ENCODE results near the gene WDR64.
"Not testable (repeated sequence)": the region's sequence is repeated elsewhere in the genome, so short reads cannot be mapped to it uniquely, and the experiment has no call there.

Gene WDR64

DNA sequence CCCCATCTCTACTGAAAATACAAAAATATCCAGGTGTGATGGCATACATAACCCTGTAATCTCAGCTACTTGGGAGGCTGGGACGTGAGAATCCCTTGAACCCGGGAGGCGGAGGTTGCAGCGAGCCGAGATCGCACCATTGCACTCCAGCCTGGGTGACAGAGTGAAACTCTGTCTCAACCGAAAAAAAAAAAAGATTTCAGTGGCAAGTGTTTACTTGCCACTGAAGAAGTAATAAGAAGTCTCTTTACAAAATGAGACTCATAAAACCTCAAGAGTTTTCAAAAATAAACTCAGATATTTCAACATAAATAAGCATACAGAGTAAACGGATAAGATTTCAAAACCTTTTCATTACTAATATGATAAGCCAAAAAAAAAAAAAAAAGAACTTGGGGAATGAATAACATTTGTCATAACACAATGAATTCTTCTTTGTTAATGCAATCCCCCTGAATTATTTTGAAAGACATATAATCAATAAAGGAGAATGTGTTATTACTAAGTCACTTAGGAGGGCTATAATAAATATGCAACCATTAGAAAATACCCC, 161.8 kb downstream of the WDR64 start:
- no peak for DNase-seq

DNA sequence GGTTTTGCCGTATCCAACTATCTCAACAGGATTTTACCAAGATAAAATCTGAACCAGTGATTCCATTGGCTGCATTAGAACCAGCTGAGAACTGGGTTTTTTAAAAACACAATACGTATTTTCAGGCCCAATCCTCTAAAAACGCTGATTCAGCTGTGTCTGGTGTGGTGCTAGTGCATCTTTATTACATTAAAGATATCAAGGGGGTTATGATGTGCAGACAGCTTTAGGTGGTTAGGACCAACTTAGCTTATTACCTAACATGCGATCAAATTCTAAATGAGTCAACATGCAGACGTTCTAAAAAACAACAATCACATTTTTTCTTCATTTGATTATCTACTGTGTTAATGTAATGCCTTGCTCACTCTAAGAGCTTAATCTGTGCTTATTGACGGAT, 163.9 kb downstream of the WDR64 start:
- no peak for DNase-seq

DNA sequence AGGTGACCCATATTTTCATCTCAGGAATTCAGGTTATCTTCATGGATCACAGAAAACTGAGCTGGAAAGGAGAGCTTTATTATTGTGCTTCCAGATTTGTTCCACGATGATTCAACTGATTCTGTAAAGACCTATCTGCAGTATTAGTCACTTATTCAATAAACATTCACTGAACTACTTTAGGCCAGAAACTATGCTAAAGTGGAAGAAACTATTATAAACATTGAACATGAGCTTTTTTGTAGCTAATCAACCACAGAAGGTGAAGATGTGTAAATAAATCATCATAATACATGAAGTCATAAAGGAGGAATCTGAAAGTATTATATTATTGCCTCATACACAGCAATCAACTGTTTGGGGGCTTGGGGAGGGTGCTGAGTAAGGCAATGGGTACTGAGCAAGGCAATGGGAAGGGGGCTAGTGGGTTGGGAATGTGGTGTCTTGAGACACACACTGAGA, 165.3 kb downstream of the WDR64 start:
- DNase-seq = no peak

DNA sequence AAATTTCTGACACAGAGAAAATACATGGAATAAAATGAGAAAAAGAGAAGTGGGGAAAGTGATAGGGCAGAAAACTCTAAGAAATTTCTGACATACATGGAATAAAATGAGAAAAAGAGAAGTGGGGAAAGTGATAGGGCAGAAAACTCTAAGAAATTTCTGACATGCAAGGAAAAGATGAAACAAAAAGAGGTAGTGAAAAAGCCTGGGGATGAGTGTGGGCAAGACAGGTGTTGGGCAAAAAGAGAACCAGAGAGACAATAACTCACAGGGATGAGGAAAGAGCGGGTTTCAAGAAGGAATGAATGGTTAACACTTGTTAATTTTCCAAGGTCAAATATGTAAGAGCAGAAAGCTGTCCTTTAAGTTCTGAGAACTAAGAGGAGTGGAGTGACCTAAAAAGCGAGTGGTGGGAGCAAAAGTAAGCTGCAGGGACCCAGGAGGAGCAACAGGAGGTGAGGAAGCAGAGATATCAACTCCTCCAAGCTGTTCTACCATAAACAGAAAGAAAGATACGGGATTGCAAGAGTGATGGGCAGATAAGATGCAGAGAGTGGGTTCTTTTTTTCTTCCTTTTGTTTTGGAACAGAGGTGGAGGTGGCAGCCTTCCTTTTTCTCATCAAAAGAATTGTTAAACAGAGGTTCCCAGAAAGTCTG, 166.0 kb downstream of the WDR64 start:
- no peak for DNase-seq

DNA sequence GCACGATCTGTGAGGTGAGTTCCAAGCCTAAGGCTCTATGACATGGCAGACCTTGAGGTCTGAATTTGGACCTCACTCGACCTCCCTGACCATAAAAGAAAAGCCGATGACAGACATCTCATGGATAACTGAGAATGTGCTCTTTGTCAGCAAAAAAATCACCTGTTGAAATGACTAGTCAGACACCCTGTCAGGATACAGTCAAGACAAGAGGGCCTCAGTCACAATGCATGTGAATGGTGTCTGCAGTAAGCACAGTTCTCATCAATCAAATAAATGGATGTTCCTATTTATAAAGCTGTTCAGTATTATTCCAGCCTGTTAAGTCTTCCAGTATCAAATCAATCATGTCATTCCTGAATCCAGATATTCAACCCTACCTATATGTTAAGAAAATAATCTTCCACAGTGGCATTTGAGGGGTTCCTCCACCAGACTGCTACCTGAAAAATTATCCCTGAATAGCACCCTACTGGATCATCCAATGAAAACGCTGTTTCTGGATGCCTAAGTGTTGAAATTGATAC, 167.3 kb downstream of the WDR64 start:
- no peak for DNase-seq

DNA sequence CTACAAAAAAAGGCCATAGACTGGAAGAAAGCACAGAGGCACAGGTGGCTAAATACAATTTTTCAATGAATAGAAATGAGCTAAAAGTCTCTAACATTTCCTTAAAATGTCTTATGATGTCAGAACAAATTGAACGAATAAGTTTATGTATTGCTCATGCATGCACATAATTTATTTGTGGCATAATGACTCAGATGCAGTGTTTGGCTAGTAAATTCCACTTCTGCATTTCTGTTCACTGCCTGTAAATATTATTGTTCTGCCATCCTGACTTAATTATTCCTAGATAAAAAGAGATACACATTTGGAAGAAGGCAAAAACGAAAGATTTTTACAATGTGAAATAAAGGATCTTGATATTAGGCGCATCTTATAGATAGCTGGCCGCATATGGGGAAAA, 169.3 kb downstream of the WDR64 start:
- no peak for DNase-seq

DNA sequence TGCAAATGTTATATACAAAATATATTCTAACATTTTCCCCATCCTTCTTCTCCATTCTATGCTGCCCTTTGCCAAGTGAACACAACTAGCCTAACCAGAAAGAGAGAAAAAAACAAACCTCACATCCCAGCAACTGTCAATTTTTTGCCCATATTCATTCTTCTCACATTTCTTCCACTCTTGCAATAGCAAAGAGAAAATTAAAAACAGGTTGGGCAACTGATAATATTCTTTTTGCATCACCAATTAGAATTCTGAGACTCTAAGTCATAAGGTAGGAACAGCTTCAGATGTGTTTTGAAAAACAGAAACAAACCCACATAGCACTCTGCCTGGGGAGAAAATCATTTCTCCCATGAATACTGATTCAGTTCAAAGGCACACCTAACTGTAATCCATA, 170.8 kb downstream of the WDR64 start:
- no peak for DNase-seq

DNA sequence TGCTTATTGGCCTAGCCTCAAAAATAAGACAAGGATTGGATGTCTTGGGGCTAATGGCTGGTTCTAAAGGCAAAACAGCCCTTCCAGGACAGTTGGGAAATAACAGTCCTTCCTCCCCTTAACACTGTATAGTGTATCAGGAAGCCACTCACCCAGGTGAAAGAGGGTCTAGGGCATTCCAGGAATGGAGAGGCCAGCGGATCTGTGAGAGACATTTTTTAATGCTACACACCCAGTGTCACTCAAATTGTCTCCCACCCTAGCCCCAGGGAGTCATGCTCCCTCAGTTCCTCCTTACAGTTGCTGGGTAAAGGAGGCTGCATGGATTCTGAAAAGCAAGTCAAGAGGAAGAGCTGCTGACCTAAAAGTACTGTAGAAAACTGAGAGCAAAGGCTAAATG, 171.8 kb downstream of the WDR64 start:
- DNase-seq = no peak

DNA sequence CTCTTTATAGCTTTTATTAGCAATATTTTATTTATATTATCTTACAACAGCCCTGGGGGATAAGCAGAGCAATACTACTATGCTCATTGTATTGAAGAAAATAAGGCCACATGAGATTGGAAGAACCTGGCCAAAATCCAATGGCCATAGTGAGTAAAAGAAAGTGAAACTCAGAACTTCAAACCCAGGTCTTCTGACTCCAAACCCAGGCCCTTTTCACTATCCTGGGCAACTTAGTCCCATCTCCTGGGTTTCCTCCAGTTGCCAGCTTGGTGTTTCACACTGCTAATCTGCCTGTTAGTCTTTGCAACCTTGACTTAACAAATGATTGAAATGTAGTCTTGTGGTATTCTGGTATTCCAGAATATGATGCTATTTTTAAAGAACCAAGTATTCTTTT, 173.5 kb downstream of the WDR64 start:
- no peak for DNase-seq

DNA sequence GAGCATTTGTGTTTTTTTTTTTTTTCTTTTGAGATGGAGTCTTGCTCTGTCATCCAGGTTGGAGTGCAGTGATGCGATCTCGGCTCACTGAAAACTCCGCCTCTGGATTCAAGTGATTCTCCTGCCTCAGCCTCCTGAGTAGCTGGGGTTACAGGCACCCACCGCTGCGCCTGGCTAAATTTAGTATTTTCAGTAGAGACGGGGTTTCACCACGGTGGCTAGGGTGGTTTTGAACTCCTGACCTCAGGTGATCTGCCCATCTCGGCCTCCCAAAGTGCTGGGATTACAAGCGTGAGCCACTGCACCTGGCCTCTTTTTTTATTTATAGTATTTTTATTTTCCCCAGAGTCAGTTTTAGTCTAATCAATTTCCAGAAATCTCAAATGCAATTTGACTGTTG, 174.5 kb downstream of the WDR64 start:
- not testable (repeated sequence) for DNase-seq

DNA sequence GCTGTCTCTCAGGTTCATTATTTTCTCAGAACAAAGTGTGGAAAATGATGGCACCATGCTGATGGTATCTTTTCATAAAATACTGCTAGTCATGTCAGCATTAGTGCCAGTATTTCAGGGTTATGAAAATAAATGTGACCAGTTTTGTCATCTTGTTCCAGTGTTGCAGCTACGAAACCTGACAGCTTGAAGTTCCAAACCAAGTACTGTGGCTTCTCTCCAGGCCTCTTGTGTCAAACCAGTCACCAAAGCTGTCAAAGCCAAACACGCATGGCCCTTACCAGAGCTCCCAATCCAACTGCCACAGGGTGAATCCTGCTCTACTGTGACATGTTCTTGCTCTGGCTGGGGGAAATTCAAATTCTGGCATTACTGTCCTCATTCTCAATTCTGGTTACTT, 175.2 kb downstream of the WDR64 start:
- DNase-seq = no peak

DNA sequence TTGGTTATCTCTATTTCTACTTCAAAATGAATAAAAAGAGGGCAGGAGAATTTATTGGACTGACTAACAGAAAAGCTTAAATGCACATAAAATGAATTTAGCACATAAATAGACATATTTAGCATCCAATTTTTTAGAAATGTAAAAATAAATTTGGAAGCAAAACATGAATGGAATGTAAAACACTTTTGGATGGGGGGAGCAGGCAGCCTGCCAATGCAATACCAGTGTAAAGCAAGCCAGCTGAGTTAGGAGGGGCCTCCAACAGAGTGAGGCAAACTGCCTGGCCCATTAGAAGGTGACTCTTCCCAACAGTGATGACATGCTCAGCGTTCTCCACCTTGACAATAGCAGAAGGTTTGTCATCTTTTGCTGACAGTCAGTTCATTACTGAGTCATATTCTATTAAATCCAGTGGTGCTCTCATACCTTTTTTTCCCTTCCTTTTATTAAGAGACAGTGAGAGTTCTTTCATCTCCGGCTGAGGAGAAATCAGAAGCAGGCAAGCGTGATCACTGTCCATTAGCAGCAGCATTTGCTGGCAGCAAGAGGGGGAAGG, 176.5 kb downstream of the WDR64 start:
- no peak for DNase-seq

DNA sequence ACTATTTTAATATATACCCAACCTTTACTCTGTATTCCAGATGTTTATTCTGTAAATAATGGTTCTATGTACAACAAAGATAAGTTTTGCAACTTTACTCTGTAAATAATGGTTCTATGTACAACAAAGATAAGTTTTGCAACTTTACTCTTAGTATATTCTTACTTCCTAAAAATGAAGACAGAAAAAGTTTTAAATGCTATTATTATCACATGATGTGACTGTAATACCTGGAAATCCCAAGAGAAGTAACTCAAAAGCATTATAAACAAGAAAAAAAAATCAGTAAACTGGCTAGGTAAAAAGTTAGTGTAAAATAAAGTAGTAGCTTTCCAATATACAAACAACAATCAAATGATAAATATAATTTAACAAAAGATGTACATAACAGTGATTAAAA, 177.4 kb downstream of the WDR64 start:
- no peak for DNase-seq

DNA sequence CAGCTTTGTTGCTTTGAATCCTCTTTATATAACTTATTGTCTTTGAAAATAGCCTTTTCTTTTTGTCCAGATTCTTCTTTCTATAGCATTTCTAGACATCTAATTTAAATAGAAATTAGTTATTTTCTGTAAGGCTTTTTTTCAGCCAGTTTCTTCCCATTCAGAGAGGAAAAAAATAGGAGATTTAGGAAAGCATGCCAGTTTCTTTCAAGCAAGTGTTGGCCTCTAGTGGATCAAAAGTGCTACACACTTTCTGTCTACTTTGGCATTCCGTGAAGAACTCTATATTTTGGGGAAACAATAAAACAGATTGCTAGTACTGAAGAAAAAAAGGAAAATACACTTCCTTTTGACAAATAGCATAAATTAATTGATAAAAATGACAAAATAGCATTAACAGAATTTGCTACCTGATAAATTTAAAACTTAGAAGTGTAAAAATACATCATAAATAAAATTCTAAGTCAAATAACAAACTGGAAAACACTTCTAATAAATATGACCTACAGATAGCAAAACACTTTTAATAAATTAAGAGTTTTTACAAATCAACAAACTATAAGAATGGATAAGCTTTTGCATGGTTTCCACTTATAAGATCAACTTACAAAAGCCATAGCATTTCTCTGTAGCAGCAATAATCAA, 182.8 kb downstream of the WDR64 start:
- DNase-seq = no peak

DNA sequence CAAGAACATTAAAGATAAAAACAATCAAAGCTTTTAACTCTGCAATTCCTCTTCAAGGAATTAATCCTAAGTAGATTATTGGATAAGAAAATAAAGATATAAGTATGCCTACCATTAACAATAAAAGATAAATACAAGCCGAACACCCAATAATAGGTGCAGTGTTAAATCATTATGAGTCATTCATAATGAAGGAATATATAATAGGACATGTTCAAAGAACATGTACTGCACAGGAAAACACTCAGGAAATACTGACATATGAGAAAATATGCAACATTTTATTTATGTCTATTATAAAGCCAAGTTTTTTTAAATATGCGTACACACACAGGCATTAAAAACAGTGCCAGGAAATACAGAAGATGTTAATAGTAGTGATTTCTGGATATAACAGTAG, 184.9 kb downstream of the WDR64 start:
- DNase-seq = no peak

DNA sequence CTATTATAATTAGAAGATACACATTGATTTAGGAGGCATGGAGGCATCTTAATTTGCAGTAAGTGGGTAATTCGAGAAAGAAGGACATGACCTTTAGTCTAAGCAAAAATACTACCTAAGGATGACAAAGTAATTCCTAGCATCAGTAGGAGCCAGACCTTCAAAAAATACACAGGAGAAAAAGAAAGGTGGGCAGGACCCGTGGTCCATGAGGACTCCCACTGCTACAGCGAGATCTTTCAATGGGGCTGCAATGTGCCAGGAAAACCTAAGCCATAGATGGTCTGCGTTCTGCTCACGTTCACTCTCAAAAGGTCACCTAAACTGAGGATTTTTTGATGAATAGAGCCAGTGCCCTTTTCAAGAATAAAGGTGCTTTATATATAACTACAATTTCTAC, 185.3 kb downstream of the WDR64 start:
- no peak for DNase-seq

DNA sequence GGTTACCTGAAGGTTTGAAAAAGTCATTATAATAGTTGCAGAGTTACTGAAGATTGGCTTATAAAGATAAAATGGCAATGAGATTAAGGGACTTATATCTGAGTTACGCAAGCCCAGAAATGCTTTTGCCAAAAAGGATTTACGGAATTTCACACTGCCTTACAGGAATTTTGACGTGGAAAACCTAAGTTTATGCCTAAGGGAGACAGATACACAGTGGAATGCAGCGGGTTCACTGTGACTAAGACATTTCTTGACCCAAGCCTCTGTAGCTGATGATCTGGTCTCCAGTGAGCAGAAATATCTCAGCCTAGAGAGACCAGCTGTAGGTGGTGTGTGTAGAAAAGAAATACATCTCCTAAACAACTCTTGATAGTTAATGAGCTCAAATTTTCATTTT, 185.8 kb downstream of the WDR64 start:
- no peak for DNase-seq

DNA sequence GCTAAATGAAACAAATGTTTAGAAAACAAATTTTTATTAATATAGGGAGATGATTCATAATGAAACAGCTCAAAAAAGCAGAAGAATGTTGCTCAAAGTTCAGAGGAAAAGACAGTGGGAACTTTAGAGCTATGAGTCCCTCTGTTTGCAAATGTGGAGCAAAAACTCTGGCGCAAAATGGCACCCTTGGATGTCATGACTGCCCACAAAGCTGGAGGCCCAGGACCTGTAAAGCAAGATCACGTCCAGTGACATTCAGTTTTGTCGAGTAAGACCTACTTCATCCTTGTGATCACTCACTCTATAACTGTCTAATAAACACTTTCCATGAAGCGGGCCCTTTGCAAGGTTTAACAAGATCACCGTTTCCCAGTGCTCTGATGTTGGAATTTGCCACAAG, 186.8 kb downstream of the WDR64 start:
- no peak for DNase-seq

DNA sequence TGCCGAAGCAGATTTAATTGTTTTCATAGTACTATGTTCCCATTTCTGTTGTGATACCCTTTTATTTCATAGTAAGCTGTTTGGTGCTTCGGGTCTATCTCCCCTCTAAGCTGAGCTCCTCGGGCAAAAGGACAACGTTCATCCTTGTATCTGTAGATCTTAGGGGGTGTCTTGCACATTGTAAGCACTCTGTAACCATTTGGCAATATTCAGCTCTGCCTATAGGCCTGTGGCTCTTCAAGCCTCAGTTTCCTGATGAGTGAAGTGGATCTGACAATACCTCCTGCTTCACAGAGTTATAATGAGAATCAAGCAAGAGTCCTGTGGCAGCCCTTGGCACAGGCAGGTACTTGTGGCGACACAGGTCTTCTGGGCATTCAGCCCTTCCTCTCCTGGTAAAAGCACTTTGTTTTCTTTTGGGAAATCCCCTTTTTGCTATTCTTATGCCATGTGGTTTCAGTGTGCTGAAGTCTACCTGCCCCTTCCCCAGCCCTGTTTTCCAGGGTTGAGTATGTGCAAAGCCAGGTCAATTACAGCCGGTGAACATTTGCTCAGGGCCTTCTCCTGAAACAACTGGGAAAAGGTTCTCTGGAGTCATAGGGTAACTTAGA, 187.4 kb downstream of the WDR64 start:
- DNase-seq = no peak

DNA sequence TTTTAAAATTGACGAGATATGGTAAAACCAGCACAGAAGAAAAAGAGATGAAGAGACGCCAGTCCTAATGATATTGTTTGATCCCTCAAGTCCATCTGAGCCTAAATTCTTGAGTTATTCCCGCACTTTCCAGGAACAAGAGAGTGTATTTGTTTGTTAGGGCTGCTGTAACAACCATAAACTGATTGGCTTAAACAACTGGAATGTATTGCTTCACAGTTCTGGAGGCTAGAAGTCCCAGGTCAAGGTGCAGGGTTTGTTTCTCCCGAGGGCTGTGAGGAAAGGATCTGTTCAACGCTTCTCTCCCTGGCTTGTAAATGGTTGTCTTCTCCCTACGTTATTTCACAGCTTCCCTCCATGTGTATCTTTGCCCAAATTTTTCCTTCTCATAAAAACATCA, 188.1 kb downstream of the WDR64 start:
- DNase-seq = no peak

DNA sequence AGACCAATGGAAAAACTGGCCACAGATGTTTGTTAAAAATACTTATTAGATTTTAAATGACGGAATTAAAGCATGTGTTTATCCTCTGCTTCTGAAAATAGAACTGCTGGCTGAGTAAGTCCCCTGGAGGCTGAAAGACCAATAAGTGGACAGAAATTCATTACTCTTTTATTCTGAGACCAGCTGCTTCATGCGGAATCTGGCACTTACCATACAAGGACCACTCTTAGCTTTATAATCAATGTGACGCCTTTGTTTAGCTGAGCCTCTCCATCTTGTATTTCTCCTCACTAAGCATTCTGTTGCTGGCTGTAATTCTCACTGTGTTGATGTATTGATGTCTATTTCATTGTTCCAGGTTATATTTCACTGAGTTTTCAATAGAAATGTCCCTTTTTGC, 189.6 kb downstream of the WDR64 start:
- no peak for DNase-seq

DNA sequence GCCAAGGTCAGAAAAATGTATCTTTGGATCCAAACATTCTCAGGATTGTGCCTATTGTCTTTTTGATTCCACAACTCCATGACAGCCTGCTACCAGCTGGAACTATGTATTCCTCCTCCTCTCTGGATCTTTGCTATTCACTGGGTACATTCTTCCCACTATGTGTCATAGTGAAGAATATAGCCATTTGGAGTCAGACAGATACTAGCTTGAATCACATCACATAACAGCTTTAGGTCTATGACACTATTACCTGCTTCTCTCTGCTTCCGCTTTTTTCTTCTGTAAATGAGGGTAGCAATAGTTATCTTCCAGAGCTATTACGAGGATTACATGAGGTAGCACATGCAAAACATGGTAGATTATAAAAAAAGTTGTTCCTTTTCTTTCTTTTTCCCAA, 190.5 kb downstream of the WDR64 start:
- DNase-seq = no peak

DNA sequence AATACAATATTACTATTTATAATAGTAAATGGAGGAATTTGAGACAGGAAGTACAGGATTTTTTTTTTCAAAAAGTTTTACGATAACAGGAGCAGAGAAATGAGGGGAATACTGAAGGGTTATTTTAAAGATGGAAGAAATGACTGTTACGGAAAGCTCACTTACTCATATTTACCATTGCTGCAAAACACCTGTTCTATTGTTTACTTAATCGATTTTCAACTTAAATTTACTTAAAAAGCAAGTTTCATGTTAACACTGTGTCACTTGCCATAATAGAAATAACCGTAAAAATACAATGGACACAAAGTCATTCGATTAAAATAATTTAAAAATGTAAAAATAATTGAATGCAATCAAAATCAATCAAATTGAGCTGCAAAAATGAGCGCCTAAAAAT, 192.5 kb downstream of the WDR64 start:
- DNase-seq = no peak

DNA sequence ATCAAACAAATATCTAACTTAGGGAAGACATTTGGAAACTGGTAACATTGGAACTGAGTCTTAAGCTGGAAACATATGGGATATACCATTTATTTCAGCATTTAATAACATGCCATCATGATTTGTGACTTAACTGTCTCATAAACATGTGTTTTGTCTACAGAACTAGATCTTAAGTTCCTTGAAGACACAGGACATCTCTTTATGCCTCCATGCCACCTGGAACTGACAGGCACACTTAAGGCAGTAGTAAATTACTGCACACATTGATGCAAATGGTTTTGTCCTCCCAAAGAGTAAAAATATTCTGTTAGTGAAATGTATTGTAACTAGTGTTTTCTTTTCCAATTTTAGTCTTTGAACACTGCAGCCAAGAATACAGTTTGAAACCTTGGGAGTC, 194.3 kb downstream of the WDR64 start:
- DNase-seq = no peak

All from NCI-H524 treated with DMSO at 0.1 percent for 48 hours (cell line).